ENCODE results near the gene ANTKMT.

Gene ANTKMT

GRCh38 chr16:720990-721764 is at the start of gene ANTKMT:
TSS of gene ANTKMT (plus strand) at chr16:721146. CDS start at chr16:721275, 129 bp downstream.
- DNase-seq: peak; percentile 83

DNA sequence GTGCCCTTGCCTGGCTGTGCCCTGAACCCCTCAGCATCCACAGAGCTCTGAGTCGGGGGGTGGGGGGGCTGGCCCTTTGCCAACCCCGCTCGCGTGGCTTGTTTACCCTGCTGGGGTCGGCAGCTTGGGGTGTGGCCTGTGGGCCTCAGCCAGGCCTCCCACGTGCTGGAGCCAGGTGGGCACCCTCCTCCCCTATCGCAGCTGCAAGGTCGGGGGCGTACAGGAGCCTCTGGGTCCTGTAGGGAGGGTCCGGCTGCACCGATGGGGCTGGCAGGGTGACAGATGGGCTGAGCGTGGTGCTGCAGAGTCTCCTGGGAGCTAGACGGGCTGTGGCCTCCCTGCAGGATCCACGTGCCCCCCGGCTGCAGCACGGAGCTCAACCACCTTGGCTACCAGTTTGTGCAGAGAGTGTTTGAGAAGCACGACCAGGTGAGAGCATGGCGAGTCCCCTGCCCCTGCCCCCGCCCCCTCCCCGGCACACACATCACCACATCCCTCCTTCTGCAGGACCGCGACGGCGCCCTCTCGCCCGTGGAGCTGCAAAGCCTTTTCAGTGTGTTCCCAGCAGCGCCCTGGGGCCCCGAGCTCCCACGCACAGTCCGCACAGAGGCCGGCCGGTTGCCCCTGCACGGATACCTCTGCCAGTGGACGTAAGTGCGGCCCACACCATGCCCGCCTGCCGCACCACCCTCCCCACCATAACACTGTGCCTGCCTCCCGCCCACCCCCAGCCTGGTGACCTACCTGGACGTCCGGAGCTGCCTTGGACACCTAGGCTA is 49.4 kb upstream of the ANTKMT start:
- no peak for DNase-seq

DNA sequence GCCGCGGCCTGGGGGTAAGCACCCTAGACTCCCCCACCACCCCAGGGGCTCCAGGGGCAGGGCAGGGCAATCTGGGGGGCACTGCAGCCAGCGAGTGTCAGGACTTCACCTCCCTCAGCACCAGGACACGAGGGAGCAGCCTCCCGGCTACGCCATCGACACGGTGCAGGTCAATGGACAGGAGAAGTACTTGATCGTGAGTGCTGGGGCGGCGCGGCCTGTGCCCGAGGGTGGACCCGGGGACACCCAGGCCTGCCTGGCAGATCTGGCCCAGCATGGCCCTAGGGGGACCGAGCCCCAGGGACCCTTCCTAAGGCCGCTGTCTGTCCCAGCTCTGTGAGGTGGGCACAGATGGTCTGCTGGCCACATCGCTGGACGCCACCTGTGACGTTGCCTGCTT is 48.6 kb upstream of the ANTKMT start:
- DNase-seq: no peak

DNA sequence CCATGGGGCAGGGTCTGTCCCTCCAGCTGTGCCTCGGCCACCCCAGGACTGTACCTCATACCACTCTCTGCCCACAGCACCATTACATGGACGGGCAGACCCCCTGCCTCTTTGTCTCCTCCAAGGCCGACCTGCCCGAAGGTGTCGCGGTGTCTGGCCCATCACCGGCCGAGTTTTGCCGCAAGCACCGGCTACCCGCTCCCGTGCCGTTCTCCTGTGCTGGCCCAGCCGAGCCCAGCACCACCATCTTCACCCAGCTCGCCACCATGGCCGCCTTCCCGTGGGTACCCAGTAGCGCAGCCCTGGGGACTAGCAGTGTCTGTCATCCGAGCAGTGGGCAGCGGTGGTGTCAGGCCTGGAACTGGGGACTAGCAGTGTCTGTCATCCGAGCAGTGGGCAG is 48.1 kb upstream of the ANTKMT start:
- no peak for DNase-seq

- no peak for DNase-seq
Observed at GRCh38 chr16:673399-673991, 47.5 kb upstream of the ANTKMT start.

DNA sequence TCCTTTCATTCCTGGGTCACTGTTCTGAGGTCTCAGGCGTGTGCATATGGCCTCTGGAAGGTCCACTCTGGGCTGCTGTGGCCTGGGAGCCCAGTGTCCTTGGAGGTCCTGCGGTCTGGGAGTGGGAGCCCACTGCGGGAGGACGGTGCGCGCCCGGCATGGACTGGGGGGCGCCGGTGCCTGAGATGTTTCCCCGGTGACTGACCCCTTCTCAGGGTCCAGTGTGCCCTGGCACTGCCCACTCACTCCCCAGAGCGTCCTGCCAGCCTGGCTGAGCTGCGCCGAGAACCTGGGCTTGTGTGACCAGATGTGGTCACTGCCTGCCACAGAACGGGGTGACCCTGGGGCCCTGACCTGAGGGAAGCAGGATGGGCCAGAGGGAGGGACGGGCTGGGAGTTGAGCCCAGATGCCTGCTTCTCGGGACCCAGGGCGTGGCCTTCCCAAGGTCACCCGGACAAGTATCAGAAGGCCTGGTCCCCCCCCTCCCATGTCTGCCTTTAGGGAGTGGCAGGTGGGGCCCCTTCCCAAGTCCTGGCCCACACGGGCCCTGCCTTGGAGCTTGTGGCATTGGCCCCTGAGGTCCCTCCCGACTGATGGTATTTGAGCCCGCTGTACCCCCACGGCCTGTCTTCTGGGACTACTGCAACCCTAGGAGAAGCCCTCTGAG is 46.6 kb upstream of the ANTKMT start:
- no peak for DNase-seq

- DNase-seq: peak; percentile 52
Observed at GRCh38 chr16:674968-675883, 45.7 kb upstream of the ANTKMT start, which contains the start of gene RHBDL1. TSS of gene RHBDL1 (plus strand) at chr16:675671. CDS start at chr16:675791, 120 bp downstream.

- no peak for DNase-seq
Observed at GRCh38 chr16:675884-676564, 44.9 kb upstream of the ANTKMT start.

GRCh38 chr16:676565-676902 is 44.4 kb upstream of the ANTKMT start:
- no peak for DNase-seq

- no peak for DNase-seq
Observed at GRCh38 chr16:676913-677312, 44.0 kb upstream of the ANTKMT start.

- no peak for DNase-seq
Observed at GRCh38 chr16:677316-678190, 43.4 kb upstream of the ANTKMT start.

DNA sequence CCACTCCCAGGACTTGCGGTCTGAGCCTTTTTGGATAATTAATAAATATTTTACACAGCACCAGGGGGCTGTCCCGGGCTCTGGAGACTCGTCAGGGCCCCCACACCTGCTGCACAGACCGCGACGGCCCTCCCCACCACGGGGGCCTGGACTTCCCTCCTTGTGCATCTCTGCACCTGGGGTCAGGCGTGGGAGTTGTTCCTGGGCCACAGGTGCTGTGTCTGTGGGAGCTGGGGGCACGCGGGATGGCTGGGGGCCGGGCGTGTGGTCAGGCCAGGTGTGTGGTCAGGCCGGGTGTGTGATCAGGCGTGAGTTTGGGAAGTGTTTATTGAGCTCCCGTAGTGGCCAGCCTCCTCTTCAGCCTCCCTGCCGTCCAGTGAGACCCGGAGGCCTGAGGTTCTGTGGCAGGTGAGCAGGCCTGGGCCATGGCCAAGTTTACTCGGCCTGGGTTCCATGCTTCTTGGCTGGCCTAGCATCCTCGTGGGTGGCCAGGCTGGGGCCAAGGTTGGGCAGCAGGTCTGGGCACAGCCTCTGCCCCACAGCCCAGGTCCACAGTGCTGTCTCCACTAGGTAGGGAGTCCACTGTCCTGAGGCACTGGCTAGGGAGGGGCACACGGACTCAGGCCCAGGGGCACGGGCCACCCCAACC is 42.6 kb upstream of the ANTKMT start:
- DNase-seq: no peak

GRCh38 chr16:678858-679813 is 41.8 kb upstream of the ANTKMT start:
- DNase-seq: peak; percentile 51

DNA sequence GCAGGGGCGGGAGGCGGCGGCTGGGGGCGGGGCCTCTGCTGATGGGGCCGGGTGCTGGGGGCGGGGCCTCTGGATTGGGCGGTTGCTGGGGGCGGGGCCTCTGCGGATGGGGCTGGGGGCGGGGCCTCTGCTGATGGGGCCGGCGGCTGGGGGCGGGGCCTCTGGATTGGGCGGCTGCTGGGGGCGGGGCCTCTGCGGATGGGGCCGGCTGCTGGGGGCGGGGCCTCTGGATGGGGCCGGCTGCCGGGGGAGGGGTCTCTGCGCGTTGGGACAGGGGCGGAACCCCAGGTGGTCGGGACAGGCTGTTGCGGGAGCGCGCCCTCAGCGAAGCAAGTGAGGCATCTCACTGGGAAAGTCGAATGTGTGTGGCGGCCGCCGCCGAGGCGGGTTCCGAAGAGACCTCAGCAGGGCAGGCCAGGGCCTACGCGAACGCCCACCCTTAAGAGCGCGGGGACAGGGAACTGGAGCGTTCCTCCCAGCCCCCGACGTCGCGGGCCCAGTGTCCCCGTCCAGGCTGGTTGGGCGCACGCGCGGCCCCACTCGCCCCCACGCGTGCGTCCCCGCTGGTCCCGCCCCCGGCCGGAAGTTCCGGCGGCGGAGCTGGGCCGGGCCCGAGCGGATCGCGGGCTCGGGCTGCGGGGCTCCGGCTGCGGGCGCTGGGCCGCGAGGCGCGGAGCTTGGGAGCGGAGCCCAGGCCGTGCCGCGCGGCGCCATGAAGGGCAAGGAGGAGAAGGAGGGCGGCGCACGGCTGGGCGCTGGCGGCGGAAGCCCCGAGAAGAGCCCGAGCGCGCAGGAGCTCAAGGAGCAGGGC is 40.9 kb upstream of the ANTKMT start, which contains the start of gene STUB1:
Gene STUB1 (plus strand): TSS at position 597 of the 811 bp plus-strand sequence. CDS start 116 bp downstream, at position 713.
- DNase-seq: peak; percentile 84

DNA sequence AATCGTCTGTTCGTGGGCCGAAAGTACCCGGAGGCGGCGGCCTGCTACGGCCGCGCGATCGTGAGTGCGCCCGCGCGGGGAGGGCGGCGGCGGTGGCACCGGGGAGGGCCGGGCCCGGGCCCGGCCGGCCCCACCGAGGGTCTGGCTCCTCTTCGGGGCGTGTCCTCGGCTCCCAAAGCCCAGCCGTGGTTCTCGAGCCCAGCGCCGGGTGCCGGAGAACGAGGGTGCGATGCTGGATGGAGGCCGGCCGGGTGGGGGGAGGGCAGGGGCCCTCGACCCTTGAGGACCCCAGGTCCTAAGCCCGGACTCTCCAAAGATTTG is 40.4 kb upstream of the ANTKMT start:
- DNase-seq: no peak

GRCh38 chr16:680967-681745 is 39.8 kb upstream of the ANTKMT start:
- no peak for DNase-seq

Data from midbrain (tissue), 1 donor.